HEK293T (cell line): ENCODE data around the gene PARP3.

ENCODE experiments used
- ARNT ChIP-seq: fragments of 450-650 bp; IDR thresholded peaks from 2 replicates; pipeline ENCODE4 v1.6.1; 2017; ENCODE audit warnings: mild to moderate bottlenecking
- BHLHE40 ChIP-seq: fragments of 450-650 bp; IDR thresholded peaks from 2 replicates; pipeline ENCODE4 v1.6.1; 2016; ENCODE audit warnings: mild to moderate bottlenecking, moderate library complexity, borderline replicate concordance
- CTBP1 ChIP-seq: fragments of 450-650 bp; IDR thresholded peaks from 2 replicates; pipeline ENCODE4 v1.6.1; 2016; ENCODE audit warnings: borderline replicate concordance
- FOXA1 ChIP-seq: fragments of 450-650 bp; IDR thresholded peaks from 2 replicates; pipeline ENCODE4 v1.6.1; 2016; ENCODE audit warnings: mild to moderate bottlenecking
- FOXK2 ChIP-seq: fragments of 450-650 bp; IDR thresholded peaks from 2 replicates; pipeline ENCODE4 v1.6.1; 2016; ENCODE audit warnings: mild to moderate bottlenecking
- FOXM1 ChIP-seq: fragments of 450-650 bp; IDR thresholded peaks from 2 replicates; pipeline ENCODE4 v1.6.1; 2017; ENCODE audit warnings: mild to moderate bottlenecking, borderline replicate concordance
- SUZ12 ChIP-seq: fragments of 450-650 bp; IDR thresholded peaks from 2 replicates; pipeline ENCODE4 v1.6.1; 2016; ENCODE audit warnings: mild to moderate bottlenecking
- TARDBP ChIP-seq: fragments of 450-650 bp; IDR thresholded peaks from 2 replicates; pipeline ENCODE4 v1.6.1; 2016
- ZNF384 ChIP-seq: fragments of 450-650 bp; IDR thresholded peaks from 2 replicates; pipeline ENCODE4 v1.6.1; 2016

DNA sequence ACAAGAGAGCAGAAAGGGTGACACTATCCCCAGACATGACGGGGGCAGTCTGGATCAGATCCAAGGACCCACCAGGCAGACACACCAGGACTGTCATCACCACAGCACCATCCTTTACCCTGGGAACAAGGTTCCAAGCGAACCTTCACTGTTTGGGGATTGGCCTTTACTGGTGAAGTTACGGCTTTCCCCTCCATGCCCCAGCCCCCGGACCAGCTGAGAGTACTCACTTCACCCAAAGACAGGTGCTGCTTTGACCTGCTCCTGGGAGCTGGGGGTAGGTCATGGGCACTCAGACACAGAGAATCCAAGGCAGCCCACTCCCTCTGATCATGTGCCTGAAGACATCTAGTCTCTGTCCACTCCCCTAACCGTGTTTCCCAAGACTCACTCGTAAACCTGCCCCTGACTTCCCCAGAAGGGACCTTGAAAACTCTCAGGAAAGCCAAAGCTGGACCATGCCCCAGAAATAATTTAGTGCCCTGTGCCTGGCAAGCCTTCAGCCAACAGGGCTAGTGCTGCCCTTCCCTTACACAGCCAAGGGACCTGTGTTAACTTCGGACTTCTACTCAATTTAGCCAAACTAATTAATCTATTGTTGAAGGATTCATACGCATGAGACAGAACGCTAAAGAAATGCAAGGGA is 3.3 kb upstream of the PARP3 start:
- TF ChIP-seq TARDBP (no peak), BHLHE40 (no peak), FOXM1 (no peak), ARNT (no peak), SUZ12 (no peak), FOXK2 (no peak), ZNF384 (no peak), FOXA1 (no peak), CTBP1 (no peak)
